PC-3 (cell line): ENCODE data around the gene CNTFR.

Experiments
- EZH2 ChIP-seq: fragments of 300-600 bp; sonication (generic); IDR thresholded peaks from one replicate; pipeline ENCODE4 v1.6.1; 2017; ENCODE audit warnings: antibody characterized with exemption, mild to moderate bottlenecking, low read length; ENCODE audit not compliant: unreplicated experiment
- TF ChIP-seq, protein P1 (sequence below): fragments of 300-600 bp; sonication (generic); conservative IDR thresholded peaks from 2 replicates; pipeline ENCODE4 v1.5.1; 2017; ENCODE audit warnings: antibody characterized with exemption, low read depth, mild to moderate bottlenecking, low read length

DNA sequence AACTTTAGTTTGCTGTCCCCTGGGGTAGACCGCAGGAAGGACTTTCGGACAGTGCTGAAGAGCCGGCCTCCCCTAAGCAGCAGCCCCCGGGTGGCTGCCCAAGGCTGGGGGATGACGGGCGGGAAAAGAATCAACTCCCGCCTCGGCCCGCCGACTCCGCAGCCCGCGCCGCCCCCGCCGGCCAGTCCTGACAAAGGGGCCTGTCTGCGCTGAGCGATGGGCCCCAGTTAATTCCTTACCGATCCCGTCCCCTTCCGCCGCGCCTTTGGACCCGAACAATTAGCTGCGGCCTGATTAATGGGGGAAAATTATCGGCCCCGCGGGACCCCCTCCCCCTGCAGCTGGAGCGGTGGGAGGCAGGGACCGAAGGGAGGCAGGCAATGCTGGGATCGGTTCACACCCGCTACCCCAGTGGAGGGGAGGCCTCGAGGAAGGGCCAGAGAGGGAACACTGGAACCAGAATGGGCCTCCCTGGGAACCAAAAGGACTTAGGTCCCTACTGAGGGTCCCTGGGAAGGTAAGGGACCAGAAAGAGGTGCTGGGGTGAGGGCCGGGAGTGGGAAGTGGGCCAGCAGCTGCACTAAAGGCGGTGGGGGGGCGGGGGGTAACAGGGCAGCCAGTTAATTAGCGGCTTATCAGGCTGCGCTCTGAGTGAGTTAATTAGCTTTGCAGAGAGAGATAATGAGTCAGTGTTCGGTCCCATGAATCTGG, 35.1 kb upstream of the CNTFR start:
- TF ChIP-seq, protein P1, sequence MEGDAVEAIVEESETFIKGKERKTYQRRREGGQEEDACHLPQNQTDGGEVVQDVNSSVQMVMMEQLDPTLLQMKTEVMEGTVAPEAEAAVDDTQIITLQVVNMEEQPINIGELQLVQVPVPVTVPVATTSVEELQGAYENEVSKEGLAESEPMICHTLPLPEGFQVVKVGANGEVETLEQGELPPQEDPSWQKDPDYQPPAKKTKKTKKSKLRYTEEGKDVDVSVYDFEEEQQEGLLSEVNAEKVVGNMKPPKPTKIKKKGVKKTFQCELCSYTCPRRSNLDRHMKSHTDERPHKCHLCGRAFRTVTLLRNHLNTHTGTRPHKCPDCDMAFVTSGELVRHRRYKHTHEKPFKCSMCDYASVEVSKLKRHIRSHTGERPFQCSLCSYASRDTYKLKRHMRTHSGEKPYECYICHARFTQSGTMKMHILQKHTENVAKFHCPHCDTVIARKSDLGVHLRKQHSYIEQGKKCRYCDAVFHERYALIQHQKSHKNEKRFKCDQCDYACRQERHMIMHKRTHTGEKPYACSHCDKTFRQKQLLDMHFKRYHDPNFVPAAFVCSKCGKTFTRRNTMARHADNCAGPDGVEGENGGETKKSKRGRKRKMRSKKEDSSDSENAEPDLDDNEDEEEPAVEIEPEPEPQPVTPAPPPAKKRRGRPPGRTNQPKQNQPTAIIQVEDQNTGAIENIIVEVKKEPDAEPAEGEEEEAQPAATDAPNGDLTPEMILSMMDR: no peak
- no peak for TF ChIP-seq EZH2
